Measurements from ENCODE around the gene PLXND1. TPM values are rescaled to one million over a fixed set of nuclear protein-coding genes. Genes with fewer than 3 reads are reported as not detected.

PLXND1 gene
- total and polyA plus RNA-seq, 2 donors (not counting 1 experiment from before 2014, with no cell fraction given), result 3.3 to 74.4 TPM

DNA sequence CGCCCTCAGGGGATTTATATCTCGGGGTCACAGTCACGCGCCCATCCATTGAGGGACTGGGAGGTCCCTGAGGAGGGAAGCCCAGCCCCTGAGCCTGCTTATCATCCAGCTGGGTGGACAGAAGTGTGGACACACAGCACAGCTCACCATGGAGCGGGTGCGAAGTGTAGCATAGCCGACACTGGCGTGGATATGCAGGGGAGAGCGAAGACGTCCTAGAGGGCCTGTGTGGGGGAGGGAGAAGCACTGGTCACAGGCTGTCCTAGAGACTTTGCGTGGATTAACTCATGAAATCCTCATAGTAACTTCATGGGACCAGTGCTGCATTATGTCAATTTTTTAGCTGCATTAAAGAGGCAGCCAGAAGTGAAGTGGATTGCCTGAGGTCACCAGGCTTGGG, 26.1 kb upstream of the PLXND1 start:
- Histone ChIP-seq H3K9me3 (ENCODE audit: control extremely low read depth in 1 of 3, control insufficient read depth in 2 of 3, insufficient read depth in 1 of 3, low read length in 2 of 3) (no peaks in the 10 kb centered on the region), H3K79me2 (ENCODE audit: control insufficient read depth, insufficient read depth, low read length) (no peaks in the 10 kb centered on the region), H3K4me3 (ENCODE audit: control extremely low read depth in 1 of 5, extremely low read depth in 1 of 5, insufficient read depth in 1 of 5, low read depth in 2 of 5, low read length in 4 of 5) (no peak overlapping the region), H3K27ac (ENCODE audit: low read length in 2 of 2) (no peak overlapping the region), H3K9ac (ENCODE audit: low read length) (no peak overlapping the region), H2AFZ (ENCODE audit: insufficient read depth, low read depth, low read length, poor library complexity, severe bottlenecking) (no peak overlapping the region), H3K4me1 (ENCODE audit: control insufficient read depth in 2 of 2, insufficient read depth in 2 of 2, low read length in 2 of 2) (peaks cover 0 to 6% of the 10 kb centered on the region in 2 donors), H4K20me1 (ENCODE audit: control insufficient read depth, insufficient read depth, low read length, poor library complexity, severe bottlenecking) (no peaks in the 10 kb centered on the region), H3K27me3 (replicated peaks in 1 of 4; ENCODE audit: control extremely low read depth in 1 of 4, control insufficient read depth in 3 of 4, insufficient read depth in 4 of 4, low read length in 3 of 4) (peaks cover 0 to 5% (median 1%) of the 10 kb centered on the region in 4 experiments), H3K4me2 (replicated peaks; ENCODE audit: low read depth, low read length, poor library complexity, severe bottlenecking) (no peak overlapping the region), H3K36me3 (replicated peaks in 1 of 2; ENCODE audit: control extremely low read depth in 1 of 2, control insufficient read depth in 1 of 2, extremely low read depth in 1 of 2, insufficient read depth in 2 of 2, low read length in 1 of 2) (no peaks in the 10 kb centered on the region)
- Mint-ChIP-seq H3K27ac (no peak overlapping the region), H3K9me3 (ENCODE audit: insufficient read depth) (peaks cover 2% of the 10 kb centered on the region), H3K4me3 (no peak overlapping the region), H3K4me1 (peaks cover 7% of the 10 kb centered on the region), H3K27me3 (peaks cover 14% of the 10 kb centered on the region)
- POLR2A ChIA-PET, result no interaction called here
- ATAC-seq (ENCODE audit: low read depth) (no peak), DNase-seq (no peak)
- TF ChIP-seq, protein P1, sequence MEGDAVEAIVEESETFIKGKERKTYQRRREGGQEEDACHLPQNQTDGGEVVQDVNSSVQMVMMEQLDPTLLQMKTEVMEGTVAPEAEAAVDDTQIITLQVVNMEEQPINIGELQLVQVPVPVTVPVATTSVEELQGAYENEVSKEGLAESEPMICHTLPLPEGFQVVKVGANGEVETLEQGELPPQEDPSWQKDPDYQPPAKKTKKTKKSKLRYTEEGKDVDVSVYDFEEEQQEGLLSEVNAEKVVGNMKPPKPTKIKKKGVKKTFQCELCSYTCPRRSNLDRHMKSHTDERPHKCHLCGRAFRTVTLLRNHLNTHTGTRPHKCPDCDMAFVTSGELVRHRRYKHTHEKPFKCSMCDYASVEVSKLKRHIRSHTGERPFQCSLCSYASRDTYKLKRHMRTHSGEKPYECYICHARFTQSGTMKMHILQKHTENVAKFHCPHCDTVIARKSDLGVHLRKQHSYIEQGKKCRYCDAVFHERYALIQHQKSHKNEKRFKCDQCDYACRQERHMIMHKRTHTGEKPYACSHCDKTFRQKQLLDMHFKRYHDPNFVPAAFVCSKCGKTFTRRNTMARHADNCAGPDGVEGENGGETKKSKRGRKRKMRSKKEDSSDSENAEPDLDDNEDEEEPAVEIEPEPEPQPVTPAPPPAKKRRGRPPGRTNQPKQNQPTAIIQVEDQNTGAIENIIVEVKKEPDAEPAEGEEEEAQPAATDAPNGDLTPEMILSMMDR (IDR thresholded peaks at IDR 0.05), result no peak
- no peak for TF ChIP-seq EZH2 (IDR thresholded peaks at IDR 0.05; ENCODE audit: borderline replicate concordance, insufficient read depth, low read depth, low read length, poor library complexity, severe bottlenecking)
- intact Hi-C loops (cut with micrococcal nuclease), result no loop called here
- 87% methylated on average over 11 of the region's 11 CpGs for WGBS (ENCODE audit: insufficient coverage)
- CTCF ChIA-PET, result interaction anchor here (0.6 to 2.4 kb wide), 4 partner anchors 12 to 142 kb away, joined by 3 to 7 read pairs (median 4); no protein-coding TSS in a partner anchor

DNA sequence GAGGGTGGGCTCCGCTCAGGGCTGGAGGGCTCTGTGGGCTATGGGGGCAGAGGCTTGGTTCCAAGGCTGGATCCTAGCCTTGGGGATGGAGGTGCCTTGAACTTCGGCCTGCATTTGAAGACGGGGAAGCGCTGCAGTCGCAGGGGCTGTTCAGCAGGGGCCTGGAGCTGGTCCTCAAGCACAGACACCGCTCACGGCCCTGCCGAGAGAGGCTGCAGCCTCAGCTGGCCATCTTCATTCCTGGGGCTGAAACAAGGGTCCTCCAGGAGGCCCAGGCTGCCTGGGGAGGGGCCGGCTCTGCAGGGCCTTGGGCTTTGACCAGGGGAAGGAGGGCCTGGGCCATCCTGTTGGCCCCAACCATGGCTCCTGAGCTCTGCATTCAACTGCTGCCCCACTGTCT, 25.6 kb upstream of the PLXND1 start:
- no peak for DNase-seq
- intact Hi-C loops (cut with micrococcal nuclease), result no loop called here
- Mint-ChIP-seq H3K4me3 (no peak overlapping the region), H3K27me3 (peaks cover 10% of the 10 kb centered on the region), H3K27ac (no peak overlapping the region), H3K4me1 (peaks cover 11% of the 10 kb centered on the region), H3K9me3 (ENCODE audit: insufficient read depth) (peaks cover 2% of the 10 kb centered on the region)
- ATAC-seq (ENCODE audit: low read depth), result no peak
- no peak overlapping the region for H3K27ac ChIP-seq (ENCODE audit: low read length in 2 of 2)
- H2AFZ ChIP-seq (ENCODE audit: insufficient read depth, low read depth, low read length, poor library complexity, severe bottlenecking), result no peak overlapping the region
- ChIA-PET POLR2A (no interaction called here), CTCF (interaction anchor here (0.6 to 2.4 kb wide), 3 partner anchors 12 to 142 kb away, joined by 3 to 7 read pairs (median 5); no protein-coding TSS in a partner anchor)
- H3K9me3 ChIP-seq (ENCODE audit: control extremely low read depth in 1 of 3, control insufficient read depth in 2 of 3, insufficient read depth in 1 of 3, low read length in 2 of 3), result no peaks in the 10 kb centered on the region
- H3K79me2 ChIP-seq (ENCODE audit: control insufficient read depth, insufficient read depth, low read length), result no peaks in the 10 kb centered on the region
- H3K27me3 ChIP-seq (replicated peaks in 1 of 4; ENCODE audit: control extremely low read depth in 1 of 4, control insufficient read depth in 3 of 4, insufficient read depth in 4 of 4, low read length in 3 of 4), result peaks cover 0 to 5% (median 1%) of the 10 kb centered on the region in 4 experiments
- no peaks in the 10 kb centered on the region for H4K20me1 ChIP-seq (ENCODE audit: control insufficient read depth, insufficient read depth, low read length, poor library complexity, severe bottlenecking)
- no peak overlapping the region for H3K9ac ChIP-seq (ENCODE audit: low read length)
- 98% methylated on average over 9 of the region's 9 CpGs for WGBS (ENCODE audit: insufficient coverage)
- H3K4me1 ChIP-seq (ENCODE audit: control insufficient read depth in 2 of 2, insufficient read depth in 2 of 2, low read length in 2 of 2), result peaks cover 0 to 11% of the 10 kb centered on the region in 2 donors
- H3K4me2 ChIP-seq (replicated peaks; ENCODE audit: low read depth, low read length, poor library complexity, severe bottlenecking), result no peak overlapping the region
- no peak overlapping the region for H3K4me3 ChIP-seq (ENCODE audit: control extremely low read depth in 1 of 5, extremely low read depth in 1 of 5, insufficient read depth in 1 of 5, low read depth in 2 of 5, low read length in 4 of 5)
- no peaks in the 10 kb centered on the region for H3K36me3 ChIP-seq (replicated peaks in 1 of 2; ENCODE audit: control extremely low read depth in 1 of 2, control insufficient read depth in 1 of 2, extremely low read depth in 1 of 2, insufficient read depth in 2 of 2, low read length in 1 of 2)
- TF ChIP-seq, protein P1 (IDR thresholded peaks at IDR 0.05), result no peak
- TF ChIP-seq EZH2 (IDR thresholded peaks at IDR 0.05; ENCODE audit: borderline replicate concordance, insufficient read depth, low read depth, low read length, poor library complexity, severe bottlenecking), result no peak
